ENCODE measurements around the gene KRT84. TPM values are rescaled to one million over a fixed set of nuclear protein-coding genes. Genes with fewer than 3 reads are reported as not detected.

The KRT84 gene
- total RNA-seq, 1 experiment from 2014 or later = 0.15 TPM

DNA sequence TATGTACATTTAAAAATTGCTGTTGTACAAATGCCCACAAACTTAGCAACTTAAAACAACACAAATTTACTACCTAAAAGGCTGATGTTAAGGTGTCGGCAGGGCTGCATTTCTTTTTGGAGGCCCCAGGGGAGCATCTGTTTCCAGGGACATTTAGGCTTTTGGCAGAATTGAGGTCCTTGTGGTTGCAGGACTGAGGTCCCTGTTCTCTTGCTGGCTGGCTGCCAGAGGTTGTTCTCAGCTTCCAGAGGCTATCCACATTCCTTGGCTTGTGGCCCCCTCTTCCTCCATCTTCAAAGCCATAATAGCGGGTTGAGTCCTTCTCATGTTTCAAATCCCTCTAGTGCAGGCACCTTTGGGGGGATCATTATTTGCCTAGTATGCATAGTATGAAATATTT, 41.9 kb downstream of the KRT84 start:
- Histone ChIP-seq H3K27me3 (ENCODE audit: low read length) (no peaks in the 10 kb centered on the region), H3K27ac (ENCODE audit: low read length) (no peak overlapping the region), H3K9me3 (ENCODE audit: low read length) (no peaks in the 10 kb centered on the region), H3K4me1 (ENCODE audit: insufficient read depth, low read length) (peaks cover 29% of the 10 kb centered on the region), H3K4me3 (ENCODE audit: low read length) (no peak overlapping the region), H3F3A (ENCODE audit: low read length, unreplicated experiment) (no peaks in the 10 kb centered on the region), H4K20me1 (ENCODE audit: low read length) (no peaks in the 10 kb centered on the region), H3K36me3 (ENCODE audit: low read depth, low read length) (no peaks in the 10 kb centered on the region), H3K79me2 (ENCODE audit: low read length) (no peaks in the 10 kb centered on the region), H3K9me2 (replicated peaks; ENCODE audit: low read length) (no peaks in the 10 kb centered on the region), H2AFZ (ENCODE audit: low read length) (no peak overlapping the region), H3K4me2 (ENCODE audit: low read length) (no peak overlapping the region), H3K9ac (ENCODE audit: low read length) (no peak overlapping the region)
- intact Hi-C loops (cut with micrococcal nuclease) = no loop called here
- ChIA-PET CTCF (no interaction called here), POLR2A (ENCODE audit: unreplicated experiment) (no interaction called here)
- ATAC-seq (no peak), DNase-seq (no peak)
- TF ChIP-seq EZH2phosphoT487 (IDR thresholded peaks at IDR 0.05; ENCODE audit: borderline replicate concordance, low read length) (no peak), EZH2 (IDR thresholded peaks at IDR 0.05; ENCODE audit: low read length, unreplicated experiment) (no peak)
- TF ChIP-seq, protein P1, sequence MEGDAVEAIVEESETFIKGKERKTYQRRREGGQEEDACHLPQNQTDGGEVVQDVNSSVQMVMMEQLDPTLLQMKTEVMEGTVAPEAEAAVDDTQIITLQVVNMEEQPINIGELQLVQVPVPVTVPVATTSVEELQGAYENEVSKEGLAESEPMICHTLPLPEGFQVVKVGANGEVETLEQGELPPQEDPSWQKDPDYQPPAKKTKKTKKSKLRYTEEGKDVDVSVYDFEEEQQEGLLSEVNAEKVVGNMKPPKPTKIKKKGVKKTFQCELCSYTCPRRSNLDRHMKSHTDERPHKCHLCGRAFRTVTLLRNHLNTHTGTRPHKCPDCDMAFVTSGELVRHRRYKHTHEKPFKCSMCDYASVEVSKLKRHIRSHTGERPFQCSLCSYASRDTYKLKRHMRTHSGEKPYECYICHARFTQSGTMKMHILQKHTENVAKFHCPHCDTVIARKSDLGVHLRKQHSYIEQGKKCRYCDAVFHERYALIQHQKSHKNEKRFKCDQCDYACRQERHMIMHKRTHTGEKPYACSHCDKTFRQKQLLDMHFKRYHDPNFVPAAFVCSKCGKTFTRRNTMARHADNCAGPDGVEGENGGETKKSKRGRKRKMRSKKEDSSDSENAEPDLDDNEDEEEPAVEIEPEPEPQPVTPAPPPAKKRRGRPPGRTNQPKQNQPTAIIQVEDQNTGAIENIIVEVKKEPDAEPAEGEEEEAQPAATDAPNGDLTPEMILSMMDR (conservative IDR thresholded peaks at IDR 0.05; ENCODE audit: low read depth, low read length) = no peak
- BruUV-seq (replicated peaks) = no TSS peak

- no peak overlapping the region for H3K9ac ChIP-seq (ENCODE audit: low read length)
- H3K4me2 ChIP-seq (ENCODE audit: low read length) = no peak overlapping the region
- ChIA-PET POLR2A (ENCODE audit: unreplicated experiment) (no interaction called here), CTCF (no interaction called here)
- BruUV-seq (replicated peaks) = no TSS peak
- H3F3A ChIP-seq (ENCODE audit: low read length, unreplicated experiment) = no peaks in the 10 kb centered on the region
- no peak overlapping the region for H3K4me3 ChIP-seq (ENCODE audit: low read length)
- no peaks in the 10 kb centered on the region for H3K36me3 ChIP-seq (ENCODE audit: low read depth, low read length)
- H3K27ac ChIP-seq (ENCODE audit: low read length) = no peak overlapping the region
- no peak overlapping the region for H2AFZ ChIP-seq (ENCODE audit: low read length)
- H4K20me1 ChIP-seq (ENCODE audit: low read length) = no peaks in the 10 kb centered on the region
- DNase-seq = no peak
- intact Hi-C loops (cut with micrococcal nuclease) = no loop called here
- no peaks in the 10 kb centered on the region for H3K79me2 ChIP-seq (ENCODE audit: low read length)
- H3K9me3 ChIP-seq (ENCODE audit: low read length) = no peaks in the 10 kb centered on the region
- no peaks in the 10 kb centered on the region for H3K27me3 ChIP-seq (ENCODE audit: low read length)
- no peak for TF ChIP-seq EZH2 (IDR thresholded peaks at IDR 0.05; ENCODE audit: low read length, unreplicated experiment)
- no peak for TF ChIP-seq EZH2phosphoT487 (IDR thresholded peaks at IDR 0.05; ENCODE audit: borderline replicate concordance, low read length)
- TF ChIP-seq, protein P1 (conservative IDR thresholded peaks at IDR 0.05; ENCODE audit: low read depth, low read length) = no peak
- H3K9me2 ChIP-seq (replicated peaks; ENCODE audit: low read length) = no peaks in the 10 kb centered on the region
- no peak for ATAC-seq
- H3K4me1 ChIP-seq (ENCODE audit: insufficient read depth, low read length) = peaks cover 29% of the 10 kb centered on the region
Measured at GRCh38 chr12:52342781-52343490, 42.5 kb downstream of the KRT84 start.

GRCh38 chr12:52341066-52341580, 44.3 kb downstream of the KRT84 start:
- no peaks in the 10 kb centered on the region for H3K9me2 ChIP-seq (replicated peaks; ENCODE audit: low read length)
- H3K27me3 ChIP-seq (ENCODE audit: low read length) = no peaks in the 10 kb centered on the region
- no peak overlapping the region for H3K9ac ChIP-seq (ENCODE audit: low read length)
- CTCF ChIA-PET = no interaction called here
- H2AFZ ChIP-seq (ENCODE audit: low read length) = no peak overlapping the region
- H3K27ac ChIP-seq (ENCODE audit: low read length) = no peak overlapping the region
- intact Hi-C loops (cut with micrococcal nuclease) = no loop called here
- peaks cover 20% of the 10 kb centered on the region for H3K4me1 ChIP-seq (ENCODE audit: insufficient read depth, low read length)
- H3K36me3 ChIP-seq (ENCODE audit: low read depth, low read length) = no peaks in the 10 kb centered on the region
- no TSS peak for BruUV-seq (replicated peaks)
- no peak overlapping the region for H3K4me2 ChIP-seq (ENCODE audit: low read length)
- H3K9me3 ChIP-seq (ENCODE audit: low read length) = no peaks in the 10 kb centered on the region
- no peaks in the 10 kb centered on the region for H3F3A ChIP-seq (ENCODE audit: low read length, unreplicated experiment)
- H3K4me3 ChIP-seq (ENCODE audit: low read length) = no peak overlapping the region
- POLR2A ChIA-PET (ENCODE audit: unreplicated experiment) = no interaction called here
- H3K79me2 ChIP-seq (ENCODE audit: low read length) = no peaks in the 10 kb centered on the region
- no peaks in the 10 kb centered on the region for H4K20me1 ChIP-seq (ENCODE audit: low read length)
- no peak for DNase-seq
- TF ChIP-seq EZH2 (IDR thresholded peaks at IDR 0.05; ENCODE audit: low read length, unreplicated experiment) = no peak
- TF ChIP-seq, protein P1 (conservative IDR thresholded peaks at IDR 0.05; ENCODE audit: low read depth, low read length) = no peak
- TF ChIP-seq EZH2phosphoT487 (IDR thresholded peaks at IDR 0.05; ENCODE audit: borderline replicate concordance, low read length) = no peak
- no peak for ATAC-seq

Data from PC-3 (cell line).